Measurements from ENCODE around the gene CHD8.
"Not testable (repeated sequence)": the region's sequence is repeated elsewhere in the genome, so short reads cannot be mapped to it uniquely, and the experiment has no call there.

- TF ChIP-seq POLR2A (IDR thresholded peaks at IDR 0.05; ENCODE audit: low read length); GATA1 (IDR thresholded peaks at IDR 0.05; ENCODE audit: low read depth, low read length): not testable (repeated sequence)
These were observed 13.3 kb downstream of the CHD8 start for GRCh38 chr14:21442657-21443056.
